HCT116 (cell line): ENCODE measurements around the gene SRRM1.

Source experiments
- ELF1 ChIP-seq: IDR thresholded peaks from 2 replicates; pipeline ENCODE4 v1.6.1; 2012; ENCODE audit warnings: low read depth, borderline replicate concordance
- EZH2 ChIP-seq: fragments of 200-600 bp; sonication (generic); IDR thresholded peaks from 2 replicates; pipeline ENCODE4 v1.6.1; 2017; ENCODE audit warnings: antibody characterized with exemption, mixed run types
- JUND ChIP-seq: IDR thresholded peaks from 2 replicates; pipeline ENCODE4 v1.6.1; 2012
- POLR2AphosphoS5 ChIP-seq: IDR thresholded peaks from 2 replicates; pipeline ENCODE4 v1.6.1; 2011; ENCODE audit warnings: mild to moderate bottlenecking, low read depth, low read length, moderate library complexity
- RAD21 ChIP-seq: IDR thresholded peaks from 2 replicates; pipeline ENCODE4 v1.6.1; 2012; ENCODE audit warnings: low read depth, mild to moderate bottlenecking
- REST ChIP-seq: IDR thresholded peaks from 2 replicates; pipeline ENCODE4 v1.6.1; 2012; ENCODE audit warnings: low read depth
- SP1 ChIP-seq: IDR thresholded peaks from 2 replicates; pipeline ENCODE4 v1.6.1; 2012; ENCODE audit warnings: low read depth
- SRF ChIP-seq: IDR thresholded peaks from 2 replicates; pipeline ENCODE4 v1.6.1; 2012; ENCODE audit warnings: low read depth
- TF ChIP-seq, protein P1 (sequence below), 3 experiments: fragments of 200-600 bp in 1 of 3; sonication (generic) in 1 of 3; IDR thresholded peaks in 2 of 3; conservative IDR thresholded peaks in 1 of 3; 2 replicates each; pipeline ENCODE4 v1.5.1; 2012 to 2017; ENCODE audit warnings: low read depth in 2 of 3, low read length in 2 of 3, antibody characterized with exemption in 1 of 3, borderline replicate concordance in 1 of 3, control low read depth in 1 of 3, mild to moderate bottlenecking in 1 of 3, mixed read lengths in 1 of 3, mixed run types in 1 of 3, moderate library complexity in 1 of 3; ENCODE audit not compliant: insufficient read depth in 1 of 3

GRCh38 chr1:24652382-24652781 is 9.3 kb downstream of the SRRM1 start:
- TF ChIP-seq SRF (no peak), POLR2AphosphoS5 (no peak), JUND (no peak), EZH2 (no peak), REST (no peak), SP1 (no peak), RAD21 (no peak), ELF1 (no peak)
- TF ChIP-seq, protein P1, sequence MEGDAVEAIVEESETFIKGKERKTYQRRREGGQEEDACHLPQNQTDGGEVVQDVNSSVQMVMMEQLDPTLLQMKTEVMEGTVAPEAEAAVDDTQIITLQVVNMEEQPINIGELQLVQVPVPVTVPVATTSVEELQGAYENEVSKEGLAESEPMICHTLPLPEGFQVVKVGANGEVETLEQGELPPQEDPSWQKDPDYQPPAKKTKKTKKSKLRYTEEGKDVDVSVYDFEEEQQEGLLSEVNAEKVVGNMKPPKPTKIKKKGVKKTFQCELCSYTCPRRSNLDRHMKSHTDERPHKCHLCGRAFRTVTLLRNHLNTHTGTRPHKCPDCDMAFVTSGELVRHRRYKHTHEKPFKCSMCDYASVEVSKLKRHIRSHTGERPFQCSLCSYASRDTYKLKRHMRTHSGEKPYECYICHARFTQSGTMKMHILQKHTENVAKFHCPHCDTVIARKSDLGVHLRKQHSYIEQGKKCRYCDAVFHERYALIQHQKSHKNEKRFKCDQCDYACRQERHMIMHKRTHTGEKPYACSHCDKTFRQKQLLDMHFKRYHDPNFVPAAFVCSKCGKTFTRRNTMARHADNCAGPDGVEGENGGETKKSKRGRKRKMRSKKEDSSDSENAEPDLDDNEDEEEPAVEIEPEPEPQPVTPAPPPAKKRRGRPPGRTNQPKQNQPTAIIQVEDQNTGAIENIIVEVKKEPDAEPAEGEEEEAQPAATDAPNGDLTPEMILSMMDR (IDR thresholded peaks at IDR 0.05 in 2 of 3, conservative IDR thresholded peaks at IDR 0.05 in 1 of 3; ENCODE audit: borderline replicate concordance in 1 of 3, insufficient read depth in 1 of 3, low read depth in 2 of 3, low read length in 2 of 3), result no peak
